GM12878 (cell line): ENCODE measurements around the gene MAN2B2. TPM values are rescaled to one million over a fixed set of nuclear protein-coding genes. Genes with fewer than 3 reads are reported as not detected.

Experiments
- ATAC-seq: fragments of 200-7000 bp; cut with Tn5 transposase; 3 replicates; pipeline ENCODE4 v1.9.1; 2020; ENCODE audit warnings: mild to moderate bottlenecking, moderate library complexity
- BruUV-seq: library from RNA; stranded (reverse); fragments of 400-500 nt; replicated peaks from 2 replicates; lab custom pipeline; 2021; lab: Mats Ljungman, UMichigan
- CTCF ChIA-PET: fragments of 300-600 bp; sonication (Branson Sonifier 250); formaldehyde crosslinking; extraction: SDS; loops from one replicate; lab custom pipeline; 2021; ENCODE audit warnings: inconsistent platforms; lab: Yijun Ruan, JAX
- POLR2A ChIA-PET: fragments of 350-600 bp; formaldehyde crosslinking; extraction: SDS; loops from one replicate; lab custom pipeline; 2021; ENCODE audit warnings: inconsistent platforms; lab: Charles Lee
- RAD21 ChIA-PET: fragments of 300-600 bp; sonication (Branson Sonifier 250); formaldehyde crosslinking; loops from one replicate; lab custom pipeline; 2023; ENCODE audit warnings: antibody characterized with exemption; ENCODE audit not compliant: unreplicated experiment; lab: Charles Lee
- SMC1A ChIA-PET: fragments of 300-600 bp; sonication (Branson Sonifier 250); formaldehyde crosslinking; loops from one replicate; lab custom pipeline; 2023; ENCODE audit not compliant: unreplicated experiment, uncharacterized antibody; lab: Charles Lee
- DNase-seq: peaks from one replicate; pipeline ENCODE4 v3.0.0-alpha.2; 2011; ENCODE audit warnings: low read depth, low spot score
- FAIRE-seq: peaks from 3 replicates; lab custom pipeline; 2011; peaks lifted over from hg19 to GRCh38; lab: Jason Lieb, UNC
- H2AFZ ChIP-seq: 2 replicates; pipeline ENCODE4 v1.6.0; 2011; ENCODE audit warnings: low read depth, low read length, control low read depth; ENCODE audit not compliant: control insufficient read depth
- H3K27ac ChIP-seq: 2 replicates; pipeline ENCODE4 v1.5.1; 2011; ENCODE audit warnings: control low read depth; ENCODE audit not compliant: control insufficient read depth, insufficient read depth
- H3K27me3 ChIP-seq, 2 experiments: replicated peaks in 1 of 2; 2 replicates each; pipeline versions ENCODE4 v1.6.0 to v1.6.1; 2011; ENCODE audit warnings: low read length in 1 of 2; ENCODE audit not compliant: control insufficient read depth in 2 of 2, insufficient read depth in 2 of 2
- H3K36me3 ChIP-seq, 2 experiments: 2 replicates each; pipeline ENCODE4 v1.5.1; 2011; ENCODE audit warnings: low read length in 1 of 2; ENCODE audit not compliant: control insufficient read depth in 2 of 2, insufficient read depth in 2 of 2
- H3K4me1 ChIP-seq: 2 replicates; pipeline ENCODE4 v1.6.1; 2011; ENCODE audit warnings: mild to moderate bottlenecking, low read length, moderate library complexity, mixed read lengths; ENCODE audit not compliant: control insufficient read depth, insufficient read depth
- H3K4me2 ChIP-seq: 2 replicates; pipeline ENCODE4 v1.6.0; 2011; ENCODE audit warnings: control low read depth; ENCODE audit not compliant: control insufficient read depth, insufficient read depth
- H3K4me3 ChIP-seq: fragments of 200-600 bp; sonication (generic); 2 replicates; pipeline ENCODE4 v1.5.1; 2016
- H3K79me2 ChIP-seq: 2 replicates; pipeline ENCODE4 v1.6.0; 2011; ENCODE audit warnings: low read length; ENCODE audit not compliant: control insufficient read depth, insufficient read depth
- H3K9ac ChIP-seq: 2 replicates; pipeline ENCODE4 v1.8.0; 2011; ENCODE audit warnings: low read length, control low read depth, mixed read lengths; ENCODE audit not compliant: control insufficient read depth, insufficient read depth
- H3K9me3 ChIP-seq: replicated peaks from 3 replicates; pipeline ENCODE4 v1.5.1; 2011; ENCODE audit warnings: mild to moderate bottlenecking, low read length; ENCODE audit not compliant: control insufficient read depth, insufficient read depth
- H4K20me1 ChIP-seq: 2 replicates; pipeline ENCODE4 v1.6.0; 2011; ENCODE audit not compliant: control insufficient read depth, insufficient read depth
- ATF3 ChIP-seq: IDR thresholded peaks from 2 replicates; pipeline ENCODE4 v1.6.1; 2011; ENCODE audit warnings: low read depth, mild to moderate bottlenecking, low read length, moderate library complexity, borderline replicate concordance; ENCODE audit errors: extremely low read depth
- ATF7 ChIP-seq: fragments of 450-650 bp; IDR thresholded peaks from 2 replicates; pipeline ENCODE4 v1.6.1; 2016; ENCODE audit warnings: low read depth, mild to moderate bottlenecking
- BCL11A ChIP-seq: IDR thresholded peaks from 2 replicates; pipeline ENCODE4 v1.6.1; 2011; ENCODE audit warnings: low read depth, low read length
- CHD4 ChIP-seq: fragments of 200-600 bp; sonication (generic); IDR thresholded peaks from 2 replicates; pipeline ENCODE4 v1.6.1; 2016; ENCODE audit warnings: mild to moderate bottlenecking
- CREM ChIP-seq: IDR thresholded peaks from 2 replicates; pipeline ENCODE4 v1.6.1; 2014; ENCODE audit warnings: antibody characterized with exemption, low read depth
- E2F4 ChIP-seq: IDR thresholded peaks from 2 replicates; pipeline ENCODE4 v1.6.1; 2012; ENCODE audit warnings: low read depth, low read length, improper control_type of control experiment
- FOXM1 ChIP-seq: IDR thresholded peaks from 2 replicates; pipeline ENCODE4 v1.6.1; 2012; ENCODE audit warnings: low read depth, mild to moderate bottlenecking, inconsistent platforms, low read length, moderate library complexity
- HCFC1 ChIP-seq: fragments of 150-350 bp; IDR thresholded peaks from 2 replicates; pipeline ENCODE4 v1.6.1; 2014; ENCODE audit warnings: low read length
- HDAC2 ChIP-seq: fragments of 200-600 bp; sonication (generic); IDR thresholded peaks from 2 replicates; pipeline ENCODE4 v1.6.1; 2017
- HDAC6 ChIP-seq: fragments of 200-600 bp; sonication (generic); IDR thresholded peaks from one replicate; pipeline ENCODE4 v1.8.0; 2017; ENCODE audit warnings: antibody characterized with exemption; ENCODE audit not compliant: unreplicated experiment
- MLLT1 ChIP-seq: fragments of 450-650 bp; IDR thresholded peaks from 2 replicates; pipeline ENCODE4 v1.6.1; 2016; ENCODE audit warnings: mild to moderate bottlenecking
- MYC ChIP-seq: IDR thresholded peaks from 2 replicates; pipeline ENCODE4 v1.6.1; 2011; ENCODE audit warnings: mild to moderate bottlenecking, low read length, moderate library complexity, inconsistent platforms; ENCODE audit not compliant: insufficient read depth, insufficient replicate concordance, insufficient read length, severe bottlenecking
- NFYB ChIP-seq: IDR thresholded peaks from 2 replicates; pipeline ENCODE4 v1.6.1; 2011; ENCODE audit warnings: low read depth, mild to moderate bottlenecking, low read length, improper control_type of control experiment, moderate library complexity; ENCODE audit not compliant: insufficient read depth
- NR2C2 ChIP-seq: IDR thresholded peaks from 2 replicates; pipeline ENCODE4 v1.6.1; 2011; ENCODE audit warnings: borderline replicate concordance, low read depth; ENCODE audit not compliant: control insufficient read depth, insufficient read length
- PAX8 ChIP-seq: fragments of 450-650 bp; IDR thresholded peaks from 2 replicates; pipeline ENCODE4 v1.6.1; 2017; ENCODE audit warnings: mild to moderate bottlenecking, moderate library complexity
- PML ChIP-seq: IDR thresholded peaks from 2 replicates; pipeline ENCODE4 v1.6.1; 2012; ENCODE audit warnings: low read length, inconsistent platforms
- RAD51 ChIP-seq: fragments of 450-650 bp; IDR thresholded peaks from 2 replicates; pipeline ENCODE4 v1.6.1; 2016; ENCODE audit warnings: moderate library complexity, mild to moderate bottlenecking, inconsistent platforms
- SIX5 ChIP-seq: IDR thresholded peaks from 2 replicates; pipeline ENCODE4 v1.6.1; 2011; ENCODE audit warnings: mild to moderate bottlenecking, low read depth, low read length, moderate library complexity; ENCODE audit not compliant: severe bottlenecking
- SREBF2 ChIP-seq: IDR thresholded peaks from 2 replicates; pipeline ENCODE4 v1.6.1; 2012; ENCODE audit warnings: mild to moderate bottlenecking, low read length
- TBL1XR1 ChIP-seq: IDR thresholded peaks from 2 replicates; pipeline ENCODE4 v1.6.1; 2012; ENCODE audit warnings: low read depth, low read length, improper control_type of control experiment
- TCF12 ChIP-seq: IDR thresholded peaks from 2 replicates; pipeline ENCODE4 v1.6.1; 2011; ENCODE audit warnings: low read depth, mild to moderate bottlenecking, low read length
- USF1 ChIP-seq: IDR thresholded peaks from 2 replicates; pipeline ENCODE4 v1.6.1; 2011; ENCODE audit warnings: borderline replicate concordance, low read depth, mild to moderate bottlenecking, moderate library complexity, mixed read lengths, low read length; ENCODE audit not compliant: insufficient read depth; ENCODE audit errors: extremely low read length
- YY1 ChIP-seq: IDR thresholded peaks from 2 replicates; pipeline ENCODE4 v1.6.1; 2011; ENCODE audit warnings: low read depth, mild to moderate bottlenecking, low read length
- ZNF24 ChIP-seq: fragments of 450-650 bp; IDR thresholded peaks from 2 replicates; pipeline ENCODE4 v1.6.1; 2017; ENCODE audit warnings: antibody characterized with exemption, mild to moderate bottlenecking
- WGBS: methylation state at CpG from one replicate; pipeline ENCODE4 v1.1.6; 2016; ENCODE audit warnings: low lambda C conversion rate; ENCODE audit not compliant: insufficient replicate concordance, insufficient coverage; ENCODE audit errors: missing lambda C conversion rate; 5-methylcytosine and 5-hydroxymethylcytosine counted together
- in situ Hi-C: fragments of 300-500 bp; cut with MboI; formaldehyde crosslinking; loops from 9 replicates; pipeline ENCODE4 v1.14.3; 2018; ENCODE audit warnings: mixed read lengths
- intact Hi-C: fragments of 100-400 bp; cut with micrococcal nuclease; formaldehyde crosslinking; loops from one replicate; pipeline ENCODE4 v1.14.2; 2022; ENCODE audit not compliant: unreplicated experiment
- polyA plus RNA-seq, 11 experiments: library from polyadenylated mRNA; depleted of rRNA in 4 of 11; unstranded in 6 of 11; stranded (reverse) in 5 of 11; fragments of >200 nt; fragmentation: Nextera tagmentation in 4 of 11; fragmentation: Illumina TruSeq in 1 of 11; extraction: Ambion mirVana in 4 of 11; extraction: Trizol in 1 of 11; gene quantifications; 1 replicate in 1 of 11; 2 replicates in 10 of 11; pipeline versions ENCODE4 v1.2.1 to v1.2.3, GENCODE V29; 2011 to 2016; ENCODE audit warnings: inconsistent platforms in 2 of 11, missing spikeins in 2 of 11, low read depth in 1 of 11
- total RNA-seq, 4 experiments: library from RNA; depleted of rRNA in 3 of 4; stranded (reverse); fragments of >200 nt in 3 of 4; fragmentation: Illumina TruSeq in 1 of 4; extraction: Trizol in 1 of 4; gene quantifications; 2 replicates each; pipeline versions ENCODE4 v1.2.1 to v1.2.3, GENCODE V29; 2013 to 2021

MAN2B2 gene
- total and polyA plus RNA-seq, 10 of the 15 experiments (the other 5 are each of a cell fraction or from before 2014, with no cell fraction given), result 0.47 to 14.5 (median 7.0) TPM

GRCh38 chr4:6582889-6583490 lies 8.0 kb downstream of the MAN2B2 start:
- peak; percentile 2 for DNase-seq
- TF ChIP-seq BCL11A (no peak), E2F4 (no peak), USF1 (peak; percentile 72), SIX5 (peak; percentile 60), FOXM1 (no peak), HDAC2 (no peak), RAD51 (peak; percentile 44; the same call in 1 of the 2 replicates), HDAC6 (no peak), NFYB (peak; percentile 64; the same call in 1 of the 2 replicates), CREM (no peak), CHD4 (no peak), ATF3 (peak; percentile 53; the same call in 1 of the 2 replicates), NR2C2 (no peak), TBL1XR1 (no peak), MLLT1 (no peak), ATF7 (no peak), HCFC1 (peak; percentile 62), YY1 (peak; percentile 85), SREBF2 (no peak), TCF12 (no peak), PML (no peak), MYC (no peak), ZNF24 (no peak), PAX8 (no peak)
- TF ChIP-seq, all 136 proteins: peak for 7
- CTCF ChIA-PET, result no interaction called here
- Histone ChIP-seq H3K4me1 (no peaks in the 10 kb centered on the region), H3K36me3 (peaks cover 0 to 5% of the 10 kb centered on the region in 2 experiments; a peak in 3 of 4 replicates), H2AFZ (no peak overlapping the region), H3K9ac (no peak overlapping the region), H3K27me3 (no peaks in the 10 kb centered on the region), H3K4me3 (no peak overlapping the region), H3K79me2 (no peaks in the 10 kb centered on the region), H3K27ac (no peak overlapping the region), H4K20me1 (no peaks in the 10 kb centered on the region), H3K4me2 (no peak overlapping the region), H3K9me3 (peaks cover 2% of the 10 kb centered on the region; the same call in 1 of the 3 replicates)
- FAIRE-seq (no peak), ATAC-seq (peak; percentile 81)
- SMC1A ChIA-PET, result no interaction called here
- in situ Hi-C loops, result no loop called here
- RAD21 ChIA-PET, result no interaction called here
- BruUV-seq, result TSS peak; percentile 11
- POLR2A ChIA-PET, result no interaction called here
- intact Hi-C loops, result no loop called here
- 98% methylated on average over 4 of the region's 4 CpGs for WGBS
